GM06990 (cell line): ENCODE data around the gene CFAP298.
A peak's percentile ranks its signal among the peaks of the same experiment; 100 is the strongest.
"Not testable (repeated sequence)": the region's sequence is repeated elsewhere in the genome, so short reads cannot be mapped to it uniquely, and the experiment has no call there.

Experiments
- DNase-seq: peaks from one replicate; pipeline ENCODE4 v3.0.0-alpha.2; 2011; ENCODE audit not compliant: insufficient read length; ENCODE audit errors: extremely low read depth
- H3K27me3 ChIP-seq: replicated peaks from 2 replicates; pipeline ENCODE4 v1.6.0; 2011; ENCODE audit warnings: low read length; ENCODE audit not compliant: control insufficient read depth, insufficient read depth
- H3K36me3 ChIP-seq: 2 replicates; pipeline ENCODE4 v1.5.1; 2011; ENCODE audit warnings: low read length; ENCODE audit not compliant: control insufficient read depth, insufficient read depth
- H3K4me3 ChIP-seq: replicated peaks from 2 replicates; pipeline ENCODE4 v1.5.1; 2011; ENCODE audit warnings: low read depth, mild to moderate bottlenecking, control low read depth, low read length
- CTCF ChIP-seq: IDR thresholded peaks from 2 replicates; pipeline ENCODE4 v1.5.1; 2011; ENCODE audit warnings: low read length, control low read depth, mild to moderate bottlenecking, inconsistent platforms; ENCODE audit not compliant: insufficient read depth, poor library complexity, severe bottlenecking

The CFAP298 gene

GRCh38 chr21:32645261-32646182, 33.3 kb upstream of the CFAP298 start:
- Histone ChIP-seq H3K36me3 (peaks cover 3% of the 10 kb centered on the region), H3K27me3 (no peaks in the 10 kb centered on the region), H3K4me3 (no peak overlapping the region)
- no peak for TF ChIP-seq CTCF
- no peak for DNase-seq

- no peak for DNase-seq
- TF ChIP-seq CTCF: no peak
Observed at GRCh38 chr21:32641710-32642698, 29.8 kb upstream of the CFAP298 start.

GRCh38 chr21:32626621-32627196, 14.5 kb upstream of the CFAP298 start:
- Histone ChIP-seq H3K36me3 (peaks cover 5% of the 10 kb centered on the region), H3K27me3 (no peaks in the 10 kb centered on the region), H3K4me3 (no peak overlapping the region)
- no peak for TF ChIP-seq CTCF
- DNase-seq: no peak

More at GRCh38 chr21:32641710-32642698, 29.8 kb upstream of the CFAP298 start:
- Histone ChIP-seq H3K27me3 (no peaks in the 10 kb centered on the region), H3K4me3 (no peak overlapping the region), H3K36me3 (peaks cover 1% of the 10 kb centered on the region; the same call in 1 of the 2 replicates)

GRCh38 chr21:32618218-32618617, 6.0 kb upstream of the CFAP298 start:
- H3K4me3 ChIP-seq, H3K36me3 ChIP-seq, DNase-seq, H3K27me3 ChIP-seq: not testable (repeated sequence)

GRCh38 chr21:32613436-32614043, 1.4 kb upstream of the CFAP298 start:
- H3K4me3 ChIP-seq: peak overlapping the region; percentile 96
- no peaks in the 10 kb centered on the region for H3K36me3 ChIP-seq
- H3K27me3 ChIP-seq: no peaks in the 10 kb centered on the region
- TF ChIP-seq CTCF: no peak
- DNase-seq: no peak
